HG03442 (cell line): ENCODE results near the gene ZNF84.

Experiments
- ATAC-seq: cut with Tn5 transposase; IDR thresholded peaks from one replicate; pipeline ENCODE4 v1.9.1; 2021; ENCODE audit warnings: mild to moderate bottlenecking, moderate library complexity; ENCODE audit not compliant: unreplicated experiment

Gene ZNF84

GRCh38 chr12:133037207-133038005 lies at the start of gene ZNF84:
ZNF84 (plus strand) TSS chr12:133037509; CDS start chr12:133041468, 3,959 bp downstream.
- ATAC-seq, result peak; percentile 94

- ATAC-seq, result no peak
Measured at GRCh38 chr12:132998741-132999140, 38.6 kb upstream of the ZNF84 start.

- ATAC-seq, result no peak
Measured at GRCh38 chr12:133010657-133011297, 26.5 kb upstream of the ZNF84 start.

GRCh38 chr12:133023566-133023965 lies 13.7 kb upstream of the ZNF84 start:
- no peak for ATAC-seq

GRCh38 chr12:133026996-133027395 lies 10.3 kb upstream of the ZNF84 start:
- ATAC-seq, result no peak

GRCh38 chr12:133038118-133038709 lies 905 bp downstream of the ZNF84 start:
- no peak for ATAC-seq

- ATAC-seq, result no peak
Measured at GRCh38 chr12:133046698-133047097, 9.4 kb downstream of the ZNF84 start.

GRCh38 chr12:133057446-133057845 lies 20.1 kb downstream of the ZNF84 start:
- ATAC-seq, result no peak

GRCh38 chr12:133058203-133059113 lies 21.1 kb downstream of the ZNF84 start:
- no peak for ATAC-seq

- no peak for ATAC-seq
Measured at GRCh38 chr12:133061954-133062353, 24.6 kb downstream of the ZNF84 start.

GRCh38 chr12:133063556-133063955 lies 26.2 kb downstream of the ZNF84 start:
- no peak for ATAC-seq

GRCh38 chr12:133073836-133074235 lies 36.5 kb downstream of the ZNF84 start:
- no peak for ATAC-seq

- ATAC-seq, result peak; percentile 73
Measured at GRCh38 chr12:133080026-133080367, 42.7 kb downstream of the ZNF84 start.

GRCh38 chr12:133080368-133081158 lies 43.3 kb downstream of the ZNF84 start, which contains the start of gene ZNF140:
ZNF140 (plus strand) TSS chr12:133080923; CDS start chr12:133081321, 398 bp downstream.
- ATAC-seq, result peak; percentile 69

- no peak for ATAC-seq
Measured at GRCh38 chr12:133081159-133081780, 44.0 kb downstream of the ZNF84 start.

GRCh38 chr12:133083345-133083744 lies 46.0 kb downstream of the ZNF84 start:
- ATAC-seq, result no peak

GRCh38 chr12:133105620-133106019 lies 68.3 kb downstream of the ZNF84 start:
- ATAC-seq, result no peak

GRCh38 chr12:133106253-133106652 lies 68.9 kb downstream of the ZNF84 start:
- ATAC-seq, result no peak

- ATAC-seq, result no peak
Measured at GRCh38 chr12:133107121-133107520, 69.8 kb downstream of the ZNF84 start.

- ATAC-seq, result no peak
Measured at GRCh38 chr12:133108150-133108549, 70.8 kb downstream of the ZNF84 start.
